NCI-H345 (cell line): Measurements from ENCODE around the gene PRCC.
"Not testable (repeated sequence)": the region's sequence is repeated elsewhere in the genome, so short reads cannot be mapped to it uniquely, and the experiment has no call there.

Source experiments
- DNase-seq: peaks from one replicate; lab custom pipeline; 2025; lab: John Stamatoyannopoulos, UW

PRCC gene

GRCh38 chr1:156765136-156765535 lies 2.2 kb upstream of the PRCC start:
- not testable (repeated sequence) for DNase-seq

DNA sequence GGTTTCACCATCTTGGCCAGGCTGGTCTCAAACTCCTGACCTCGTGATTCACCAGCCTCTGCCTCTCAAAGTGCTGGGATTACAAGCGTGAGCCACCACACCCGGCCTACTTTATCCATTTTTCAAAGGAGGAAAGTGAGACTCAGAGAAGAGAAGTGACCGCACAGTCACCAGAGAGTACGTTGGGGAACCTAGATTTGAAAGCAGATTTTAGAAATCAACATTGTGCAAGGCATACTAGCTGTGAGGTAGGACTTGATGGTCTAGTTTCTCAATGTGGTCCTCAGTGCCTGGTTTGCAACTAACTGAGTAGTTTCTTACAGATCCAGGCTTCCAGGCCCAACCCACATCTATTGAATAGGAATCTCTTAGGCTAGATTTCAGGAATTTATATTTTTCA lies 1.7 kb upstream of the PRCC start:
- no peak for DNase-seq

DNA sequence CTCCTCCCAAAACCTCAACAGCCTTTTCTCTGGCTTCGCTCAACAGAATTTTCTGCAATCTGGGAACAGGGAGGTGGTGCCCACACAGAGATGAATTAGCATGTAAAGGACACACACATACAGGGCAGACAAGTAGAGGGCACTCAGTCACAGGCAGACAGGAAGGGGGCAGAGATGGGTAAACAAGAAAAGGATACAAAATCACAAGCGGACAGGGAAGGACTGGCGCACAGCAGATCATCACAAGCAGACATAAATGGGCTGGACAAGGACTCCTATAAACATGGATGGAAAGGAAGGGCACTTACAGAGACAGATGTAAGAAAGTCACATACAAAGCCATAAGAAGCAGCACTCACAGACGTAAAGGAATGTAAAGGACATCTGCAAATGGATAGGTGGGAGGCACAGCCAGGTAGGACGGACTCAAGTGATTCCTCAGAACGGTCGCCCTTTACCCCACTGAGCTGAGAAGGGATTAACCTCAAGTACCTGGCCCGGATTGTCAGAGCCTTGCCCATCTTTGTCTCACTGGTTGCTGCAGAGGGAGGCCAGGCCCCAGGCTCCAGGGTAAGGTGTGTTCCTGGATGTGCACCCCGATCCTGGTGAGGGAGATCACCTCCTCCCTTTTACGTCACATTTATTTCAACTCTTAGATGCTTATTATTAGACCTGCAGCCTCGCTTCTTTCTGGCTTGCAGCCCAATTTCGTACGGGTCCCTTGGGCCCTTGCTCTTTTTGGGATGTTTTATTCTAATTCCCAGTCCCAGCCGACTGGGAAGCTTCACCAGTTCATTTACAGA lies 836 bp upstream of the PRCC start:
- DNase-seq, result no peak

GRCh38 chr1:156767879-156768604 lies 707 bp downstream of the PRCC start:
- DNase-seq, result no peak

DNA sequence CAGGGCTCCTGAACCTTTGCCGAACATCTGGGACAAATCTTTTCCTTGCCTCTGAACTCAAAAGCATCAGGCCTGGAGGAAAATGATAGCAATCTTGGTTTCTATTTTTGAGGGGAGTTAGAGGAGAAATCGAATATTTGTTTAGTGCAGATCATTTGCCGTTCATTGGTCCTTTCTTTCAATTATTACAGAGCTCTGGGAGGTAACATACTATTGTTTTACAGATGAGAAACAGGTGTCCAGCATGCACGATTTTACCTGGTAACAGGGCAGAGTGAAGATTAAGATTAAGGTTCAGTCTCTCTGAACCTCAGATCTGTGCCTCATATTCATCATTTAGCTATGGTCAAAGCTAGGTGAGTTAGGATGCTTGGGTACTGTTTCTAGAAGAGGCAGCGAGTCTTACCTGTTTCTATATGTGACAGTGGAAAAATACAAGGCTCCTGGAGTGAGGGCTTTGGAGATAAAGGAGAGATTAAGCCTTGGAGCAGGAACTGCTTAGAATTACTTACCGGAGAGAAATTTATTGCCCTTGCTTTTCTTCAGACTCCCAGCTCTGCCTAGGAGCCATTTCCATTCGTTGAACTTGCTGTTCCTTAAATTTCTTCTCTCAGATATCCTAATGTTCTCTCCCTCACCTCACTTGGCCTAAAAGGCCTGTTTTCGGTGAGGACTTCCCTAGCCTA lies 1.4 kb downstream of the PRCC start:
- DNase-seq, result no peak

- DNase-seq, result no peak
Measured at GRCh38 chr1:156772222-156772621, 4.9 kb downstream of the PRCC start.

GRCh38 chr1:156772728-156773497 lies 5.6 kb downstream of the PRCC start:
- DNase-seq, result no peak

DNA sequence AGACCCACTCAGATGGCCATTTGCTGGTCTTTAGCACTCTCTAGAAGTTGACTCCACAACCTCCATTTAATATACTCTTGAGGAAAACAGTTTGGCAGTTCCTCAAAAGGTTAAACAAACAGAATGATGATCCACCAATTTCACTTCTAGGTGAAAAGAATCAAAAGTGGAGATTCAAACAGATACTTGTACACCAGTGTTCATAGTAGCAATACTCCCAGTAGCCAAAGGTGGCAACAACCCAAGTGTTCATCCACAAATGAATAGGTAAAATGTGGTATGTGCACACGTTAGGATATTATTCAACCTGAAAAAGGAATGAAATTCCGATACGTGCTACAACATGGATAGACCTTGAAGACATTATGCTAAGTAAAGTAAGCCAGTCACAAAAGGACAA lies 6.3 kb downstream of the PRCC start:
- DNase-seq, result no peak

- no peak for DNase-seq
Measured at GRCh38 chr1:156775799-156776198, 8.5 kb downstream of the PRCC start.

DNA sequence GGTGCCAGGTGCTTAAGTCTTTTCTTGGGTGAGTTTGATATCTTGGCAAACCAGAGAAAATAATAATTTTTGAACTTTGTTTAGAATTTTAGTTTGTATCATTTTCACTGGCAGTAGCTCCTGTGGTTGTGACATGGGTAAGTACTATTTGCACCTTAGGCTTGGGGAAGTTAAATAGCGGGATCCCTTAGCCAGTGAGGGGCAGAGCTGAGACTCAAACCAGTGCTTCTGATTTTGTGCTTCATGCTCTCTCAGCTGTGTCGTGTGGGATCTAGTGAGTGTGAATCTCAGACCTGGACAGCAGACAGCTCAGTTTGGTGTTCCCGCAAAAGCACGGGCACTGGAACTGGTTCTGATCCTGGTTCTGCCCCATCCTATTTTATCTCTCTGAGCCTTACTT lies 9.6 kb downstream of the PRCC start:
- DNase-seq, result no peak

GRCh38 chr1:156777573-156777972 lies 10.2 kb downstream of the PRCC start:
- no peak for DNase-seq

- DNase-seq, result no peak
Measured at GRCh38 chr1:156781585-156782186, 14.4 kb downstream of the PRCC start.

DNA sequence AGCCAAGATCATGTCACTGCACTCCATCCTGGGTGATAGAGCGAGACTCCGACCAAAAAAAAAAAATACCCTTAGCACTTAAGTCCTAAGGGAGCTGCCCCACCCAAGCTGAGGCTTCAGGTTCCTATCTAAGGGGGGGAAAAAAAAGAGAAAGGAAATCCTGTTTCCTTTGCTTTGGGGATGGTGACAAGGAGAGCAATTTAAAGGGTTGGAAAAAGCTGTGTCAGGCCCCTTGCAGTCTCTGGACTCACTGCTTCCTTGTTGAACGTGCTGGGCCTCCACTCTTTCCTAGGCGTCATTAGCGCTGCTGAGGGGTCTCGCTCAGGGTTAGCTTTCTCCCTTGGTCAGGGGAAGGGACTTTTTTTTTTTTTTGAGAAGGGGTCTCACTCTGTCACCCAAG lies 18.1 kb downstream of the PRCC start:
- DNase-seq, result no peak

DNA sequence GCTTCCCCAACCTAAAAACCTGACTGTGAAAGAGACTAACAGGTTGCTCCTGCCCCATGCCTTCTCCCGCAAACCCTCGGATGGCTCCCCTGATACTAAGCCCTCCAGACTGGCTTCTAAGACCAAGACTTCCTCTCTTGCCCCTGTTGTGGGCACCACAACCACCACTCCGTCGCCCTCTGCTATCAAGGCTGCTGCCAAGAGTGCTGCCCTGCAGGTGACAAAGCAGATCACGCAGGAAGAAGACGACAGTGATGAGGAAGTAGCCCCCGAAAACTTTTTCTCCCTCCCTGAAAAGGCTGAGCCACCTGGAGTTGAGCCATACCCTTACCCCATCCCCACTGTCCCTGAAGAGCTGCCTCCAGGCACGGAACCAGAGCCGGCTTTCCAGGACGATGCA lies 19.3 kb downstream of the PRCC start:
- DNase-seq, result no peak

GRCh38 chr1:156788136-156788535 lies 20.8 kb downstream of the PRCC start:
- DNase-seq, result no peak

- no peak for DNase-seq
Measured at GRCh38 chr1:156789621-156790318, 22.4 kb downstream of the PRCC start.

GRCh38 chr1:156794506-156795373 lies 27.4 kb downstream of the PRCC start:
- no peak for DNase-seq

DNA sequence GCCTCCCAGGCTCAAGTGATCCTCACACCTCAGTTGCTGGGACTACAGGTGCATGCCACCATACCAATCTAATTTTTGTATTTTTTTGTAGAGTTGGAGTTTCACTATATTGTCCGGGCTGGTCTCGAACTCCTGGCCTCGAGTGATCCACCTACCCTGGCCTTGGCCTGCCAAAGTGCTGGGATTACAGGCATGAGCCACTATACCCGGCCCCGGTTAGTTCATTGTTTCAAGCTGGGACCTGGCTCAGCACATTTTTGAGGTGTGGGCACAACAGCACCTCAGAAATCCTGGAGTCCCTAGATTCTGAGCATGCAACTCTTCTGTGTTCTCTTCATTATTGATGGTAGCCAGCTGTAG lies 28.0 kb downstream of the PRCC start:
- no peak for DNase-seq

- no peak for DNase-seq
Measured at GRCh38 chr1:156795787-156796186, 28.5 kb downstream of the PRCC start.
